GM19468 (cell line): ENCODE measurements around the gene CTAGE9.
"Not testable (repeated sequence)": the region's sequence is repeated elsewhere in the genome, so short reads cannot be mapped to it uniquely, and the experiment has no call there.

Experiments
- ATAC-seq: cut with Tn5 transposase; IDR thresholded peaks from one replicate; pipeline ENCODE4 v1.9.1; 2021; ENCODE audit warnings: mild to moderate bottlenecking, moderate library complexity, moderate number of reproducible peaks; ENCODE audit not compliant: unreplicated experiment; ENCODE audit errors: extremely low read depth

Gene CTAGE9

GRCh38 chr6:131731224-131731623, 20.4 kb upstream of the CTAGE9 start:
- no peak for ATAC-seq

- ATAC-seq, result no peak
These were observed 19.4 kb upstream of the CTAGE9 start for GRCh38 chr6:131730264-131730663.

DNA sequence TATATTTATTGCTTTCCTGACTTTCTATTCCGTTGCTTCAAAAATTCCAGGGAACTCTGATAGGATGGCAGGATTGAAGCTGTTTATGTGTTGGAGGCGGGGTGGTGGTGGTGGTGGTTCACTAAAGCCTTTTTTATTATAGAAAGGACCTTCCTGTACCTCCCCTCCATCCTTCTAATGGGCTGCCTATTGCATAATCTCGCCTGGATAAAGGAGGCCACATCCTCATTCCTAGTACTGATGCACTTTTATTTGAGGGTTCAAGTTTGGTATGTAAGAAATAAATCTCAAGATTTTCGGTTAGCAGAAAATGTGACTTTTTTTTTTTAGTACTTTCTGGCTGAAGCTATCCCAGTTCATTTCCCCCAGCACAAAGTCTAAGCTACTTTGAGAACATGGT, 18.7 kb upstream of the CTAGE9 start:
- ATAC-seq, result no peak

- no peak for ATAC-seq
These were observed 17.6 kb upstream of the CTAGE9 start for GRCh38 chr6:131728296-131728939.

GRCh38 chr6:131727868-131728267, 17.1 kb upstream of the CTAGE9 start:
- ATAC-seq, result no peak

DNA sequence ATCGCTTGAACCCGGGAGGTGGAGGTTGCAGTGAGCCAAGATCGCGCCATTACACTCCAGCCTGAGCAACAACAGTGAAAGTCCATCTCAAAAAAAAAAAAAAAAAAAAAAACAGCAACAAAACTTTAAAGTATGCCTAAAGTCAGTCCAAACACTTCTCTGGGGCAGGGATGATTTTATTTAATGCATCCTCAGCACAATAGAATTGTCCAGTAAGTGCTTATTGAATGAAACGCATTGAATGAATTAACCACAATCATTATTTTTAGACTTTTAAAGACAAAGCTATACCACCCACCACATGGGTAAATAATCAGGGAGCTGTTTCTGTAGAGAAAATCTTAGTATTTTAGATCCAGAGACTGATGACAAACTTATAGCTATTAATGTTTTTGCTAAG, 16.6 kb upstream of the CTAGE9 start:
- ATAC-seq, result no peak

DNA sequence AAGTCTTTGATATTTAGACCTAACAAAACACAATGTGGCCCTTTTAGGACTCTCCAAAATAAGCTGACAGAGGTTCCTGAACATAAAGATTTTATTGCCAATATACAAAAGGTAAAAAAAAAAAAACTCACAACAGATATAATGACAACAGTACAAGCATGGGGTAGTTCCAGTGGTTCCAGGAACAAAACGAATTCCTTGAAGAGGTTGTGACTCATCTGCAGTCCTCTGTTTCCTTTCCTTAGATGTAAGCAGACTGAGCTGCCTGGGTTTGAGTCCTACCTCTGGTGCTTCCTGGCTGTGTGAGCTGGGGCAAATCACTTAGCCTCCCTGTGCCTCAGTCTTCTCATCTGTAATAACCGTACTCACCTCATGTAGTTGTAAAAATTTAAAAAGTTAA, 13.3 kb upstream of the CTAGE9 start:
- ATAC-seq, result no peak

- ATAC-seq, result no peak
These were observed 10.3 kb upstream of the CTAGE9 start for GRCh38 chr6:131721161-131721560.

GRCh38 chr6:131717836-131718542, 7.2 kb upstream of the CTAGE9 start:
- ATAC-seq, result no peak

DNA sequence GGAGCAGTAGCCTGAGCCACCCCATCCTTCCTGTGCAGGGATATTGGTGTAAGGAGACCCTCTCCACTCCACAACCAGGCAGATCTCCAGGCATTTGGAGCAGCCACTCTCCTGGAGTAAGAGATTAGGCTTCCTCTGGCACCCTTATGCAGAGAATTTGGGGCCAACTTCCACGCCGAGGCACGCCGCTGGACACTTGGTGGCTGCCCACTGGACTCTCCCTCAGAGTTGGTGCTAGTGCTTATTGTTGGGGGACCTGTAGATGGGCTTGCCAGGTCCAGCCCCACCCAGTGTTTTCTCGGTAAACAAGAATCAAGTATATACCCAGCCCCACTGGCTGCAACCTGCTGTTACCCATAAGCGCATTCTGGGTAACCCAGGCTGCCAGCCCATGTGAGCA, 4.8 kb upstream of the CTAGE9 start:
- peak; percentile 32 for ATAC-seq

- not testable (repeated sequence) for ATAC-seq
These were observed 6.9 kb downstream of the CTAGE9 start for GRCh38 chr6:131703905-131704304.

DNA sequence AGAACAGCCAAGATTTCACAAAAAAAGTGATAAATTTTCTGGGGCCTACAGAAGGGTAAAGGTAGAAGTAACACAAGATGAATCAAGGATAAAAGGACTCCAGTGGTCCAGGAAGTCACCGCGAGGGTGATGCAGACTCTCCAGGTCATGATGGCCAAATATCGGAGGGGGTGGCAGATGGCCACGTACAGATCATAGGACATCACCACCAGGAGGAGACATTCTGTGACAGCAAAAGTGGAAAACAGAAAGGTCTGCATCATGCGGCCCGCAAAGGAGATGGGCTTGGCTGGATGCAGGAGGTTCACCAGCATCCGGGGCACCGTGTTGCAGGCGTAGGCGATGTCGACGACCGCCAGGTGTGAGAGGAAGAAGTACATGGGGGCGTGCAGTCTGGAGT, 10.0 kb downstream of the CTAGE9 start:
- ATAC-seq, result not testable (repeated sequence)

- ATAC-seq, result no peak
These were observed 13.9 kb downstream of the CTAGE9 start for GRCh38 chr6:131696956-131697355.

GRCh38 chr6:131694832-131695426, 15.9 kb downstream of the CTAGE9 start:
- ATAC-seq, result peak; percentile 70

GRCh38 chr6:131693384-131693783, 17.4 kb downstream of the CTAGE9 start:
- ATAC-seq, result no peak

DNA sequence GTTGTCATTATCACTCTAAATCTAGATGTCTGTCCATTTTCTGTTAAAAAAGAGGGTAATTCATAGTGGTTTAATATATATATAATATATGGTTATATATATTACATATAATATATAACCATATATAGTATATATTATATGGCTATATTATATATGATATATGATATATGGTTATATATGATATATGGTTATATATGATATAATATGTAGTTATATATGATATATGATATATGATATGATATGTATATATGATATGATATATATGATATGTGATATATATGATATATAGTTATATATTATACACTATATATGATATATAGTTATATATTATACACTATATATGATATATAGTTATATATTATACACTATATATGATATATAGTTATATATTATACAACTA, 18.2 kb downstream of the CTAGE9 start:
- no peak for ATAC-seq

DNA sequence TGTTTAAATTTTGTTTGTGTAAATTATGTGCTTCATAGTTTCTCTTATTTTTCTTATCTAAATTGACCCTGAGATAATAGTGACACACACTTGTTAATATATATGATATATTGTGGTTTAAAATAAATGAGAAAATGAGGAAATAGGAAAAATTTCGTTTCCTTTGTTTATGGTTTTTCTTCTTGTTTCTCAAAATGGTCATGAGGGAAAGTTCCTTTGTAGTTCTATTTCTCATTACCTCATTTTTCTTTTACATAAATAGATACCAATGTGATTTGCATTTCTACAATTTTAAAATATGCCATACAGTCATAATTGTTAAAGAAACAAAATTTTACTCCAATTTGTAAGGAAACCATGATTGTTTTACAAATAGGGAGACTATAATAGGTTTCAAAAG, 18.8 kb downstream of the CTAGE9 start:
- ATAC-seq, result no peak

GRCh38 chr6:131688286-131688685, 22.5 kb downstream of the CTAGE9 start:
- ATAC-seq, result peak; percentile 46

DNA sequence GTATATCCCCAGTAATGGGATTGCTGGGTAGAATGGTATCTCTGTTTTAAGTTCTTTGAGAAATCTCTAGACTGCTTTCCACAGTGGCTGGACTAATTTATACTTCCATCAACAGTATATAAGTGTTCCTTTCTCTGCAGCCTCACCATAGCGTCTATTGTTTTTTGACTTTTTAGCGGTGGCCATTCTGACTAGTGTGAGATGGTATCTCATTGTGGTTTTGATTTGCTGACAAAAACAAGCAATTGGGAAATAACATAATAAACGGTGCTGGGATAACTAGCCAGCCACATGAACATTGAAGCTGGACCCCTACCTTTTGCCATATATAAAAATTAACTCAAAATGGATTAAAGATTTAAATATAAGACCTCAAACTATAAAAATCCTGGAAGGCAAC, 23.8 kb downstream of the CTAGE9 start:
- no peak for ATAC-seq

DNA sequence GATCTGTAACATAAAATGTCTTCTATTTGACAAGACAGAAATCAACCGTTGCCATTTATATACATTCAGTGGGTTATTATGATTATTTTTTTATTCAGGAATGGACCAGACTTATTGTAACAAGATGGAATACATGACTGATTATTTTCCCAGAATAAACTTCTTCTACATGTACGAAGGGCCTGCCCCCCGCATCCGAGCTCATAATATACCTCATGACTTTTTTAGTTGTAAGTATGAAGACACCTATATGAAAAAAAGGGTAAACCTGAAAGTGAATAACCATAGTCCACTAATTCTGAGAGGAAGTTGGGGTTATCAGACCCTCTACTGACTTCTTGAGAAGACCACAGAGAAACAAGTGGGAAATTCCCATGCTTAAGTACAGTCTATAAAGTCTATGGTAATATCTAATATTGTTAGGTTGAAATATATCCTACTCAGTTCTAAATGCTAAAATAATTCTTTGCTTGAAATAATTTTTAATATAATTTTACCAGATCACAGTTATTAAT, 25.5 kb downstream of the CTAGE9 start:
- ATAC-seq, result peak; percentile 38

- ATAC-seq, result peak; percentile 78
These were observed 27.3 kb downstream of the CTAGE9 start for GRCh38 chr6:131683479-131683878.
